Left cardiac atrium (tissue), 4 donors: ENCODE results near the gene FADS3. TPM values are rescaled to one million over a fixed set of nuclear protein-coding genes. Genes with fewer than 3 reads are reported as not detected.

Experiments
- ATAC-seq, 2 donors: fragments of 200-7000 bp; cut with Tn5 transposase; one replicate each; pipeline ENCODE4 v1.9.1; 2020; ENCODE audit warnings: mild to moderate bottlenecking in 2 of 2, moderate library complexity in 2 of 2
- DNase-seq: peaks from one replicate; pipeline ENCODE4 v3.0.0-alpha.2; 2020
- intact Hi-C, 2 donors: fragments of 100-400 bp; cut with DNase I; formaldehyde crosslinking; loops; one replicate each; pipeline versions ENCODE4 v1.14.1 to v1.15.1; 2022 to 2023
- total RNA-seq, 2 donors: library from RNA; stranded (reverse); fragmentation: NEBNext Ultra II Directional; extraction: Animal tissue kit (Norgen Biotek cat#: 25700); gene quantifications; one replicate each; pipeline ENCODE4 v1.2.1, GENCODE V29; 2021
- donor health status: DM: no; HTN: yes; CAD: no.
- donor health status: DM: no; HTN: yes; CAD: no; lungs with severe emphysema.
- donor health status: DM: yes; HTN: yes; CAD: no.
- donor health status: Dilated cardiomyopathy.

The FADS3 gene
- total RNA-seq, 2 donors from 2014 or later, result 70.5 to 90.6 TPM

DNA sequence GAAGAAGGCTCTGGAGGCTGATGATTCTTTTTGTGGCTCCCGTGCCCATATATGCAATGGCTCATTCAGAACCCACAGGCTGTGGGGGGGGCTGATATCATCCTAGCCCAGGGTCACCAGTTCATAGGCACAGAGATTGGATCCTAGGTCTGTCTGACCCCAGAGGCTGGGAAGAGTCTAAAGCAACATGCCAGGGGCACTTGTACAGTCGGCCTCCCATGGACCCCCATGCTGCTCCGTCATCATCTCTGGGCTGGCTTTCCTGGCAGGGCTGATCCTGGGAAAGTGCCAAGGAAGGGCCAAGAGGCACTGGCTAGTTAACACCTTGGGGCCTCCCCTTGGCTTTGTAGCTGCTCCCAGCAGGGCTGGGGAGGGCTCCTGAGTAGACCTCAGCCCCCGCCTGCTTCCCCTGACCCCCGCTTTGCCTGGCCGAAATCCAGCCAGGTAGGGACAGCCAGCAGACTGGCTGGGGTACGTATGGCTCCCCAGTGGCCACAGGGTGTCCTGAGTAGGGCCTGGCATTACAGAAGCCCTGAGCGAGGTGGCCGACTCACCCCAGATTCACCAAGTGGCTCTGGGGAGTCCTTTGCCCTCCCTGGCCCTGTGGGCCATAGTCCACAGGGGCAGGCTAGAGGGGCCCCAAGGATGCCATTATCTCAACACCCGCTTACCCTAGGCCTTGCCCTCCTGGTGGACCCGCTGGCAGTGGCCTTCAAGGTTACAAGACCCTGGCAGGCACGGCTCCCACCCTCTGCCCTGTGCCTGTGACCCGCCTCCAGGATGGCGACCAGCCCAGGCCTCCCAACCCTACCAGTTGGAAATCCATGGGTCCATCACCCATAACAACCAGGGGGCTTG, 22.5 kb downstream of the FADS3 start:
- no peak for ATAC-seq
- intact Hi-C loops, result loop anchor here in 1 of 2 donors (10.0 kb wide), 1 partner anchor 64 kb away; no protein-coding TSS in a partner anchor

DNA sequence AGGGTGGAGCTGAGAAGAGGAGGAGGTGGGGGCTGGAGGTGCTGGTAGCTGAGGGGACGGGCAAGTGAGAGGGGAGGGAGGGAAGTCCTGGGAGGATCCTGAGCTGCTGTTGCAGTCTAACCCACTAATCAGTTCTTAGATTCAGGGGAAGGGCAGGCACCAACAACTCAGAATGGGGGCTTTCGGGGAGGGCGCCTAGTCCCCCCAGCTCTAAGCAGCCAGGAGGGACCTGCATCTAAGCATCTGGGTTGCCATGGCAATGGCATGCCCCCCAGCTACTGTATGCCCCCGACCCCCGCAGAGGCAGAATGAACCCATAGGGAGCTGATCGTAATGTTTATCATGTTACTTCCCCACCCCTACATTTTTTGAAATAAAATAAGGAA, 24.4 kb downstream of the FADS3 start:
- intact Hi-C loops, result loop anchor here in 1 of 2 donors (10.0 kb wide), 1 partner anchor 62 kb away; no protein-coding TSS in a partner anchor
- ATAC-seq (no peak), DNase-seq (no peak)

More for the DNA sequence above, 22.5 kb downstream of the FADS3 start:
- no peak for DNase-seq

DNA sequence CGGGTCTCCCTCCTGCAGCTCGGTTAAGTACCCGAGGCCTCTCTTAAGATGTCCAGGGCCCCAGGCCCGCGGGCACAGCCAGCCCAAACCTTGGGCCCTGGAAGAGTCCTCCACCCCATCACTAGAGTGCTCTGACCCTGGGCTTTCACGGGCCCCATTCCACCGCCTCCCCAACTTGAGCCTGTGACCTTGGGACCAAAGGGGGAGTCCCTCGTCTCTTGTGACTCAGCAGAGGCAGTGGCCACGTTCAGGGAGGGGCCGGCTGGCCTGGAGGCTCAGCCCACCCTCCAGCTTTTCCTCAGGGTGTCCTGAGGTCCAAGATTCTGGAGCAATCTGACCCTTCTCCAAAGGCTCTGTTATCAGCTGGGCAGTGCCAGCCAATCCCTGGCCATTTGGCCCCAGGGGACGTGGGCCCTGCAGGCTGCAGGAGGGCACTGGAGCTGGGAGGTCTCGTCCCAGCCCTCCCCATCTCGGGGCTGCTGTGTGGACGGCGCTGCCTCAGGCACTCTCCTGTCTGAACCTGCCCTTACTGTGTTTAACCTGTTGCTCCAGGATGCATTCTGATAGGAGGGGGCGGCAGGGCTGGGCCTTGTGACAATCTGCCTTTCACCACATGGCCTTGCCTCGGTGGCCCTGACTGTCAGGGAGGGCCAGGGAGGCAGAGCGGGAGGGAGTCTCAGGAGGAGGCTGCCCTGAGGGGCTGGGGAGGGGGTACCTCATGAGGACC, 25.0 kb downstream of the FADS3 start:
- intact Hi-C loops, result loop anchor here in 1 of 2 donors (10.0 kb wide), 1 partner anchor 62 kb away; no protein-coding TSS in a partner anchor
- ATAC-seq, result no peak
- no peak for DNase-seq

DNA sequence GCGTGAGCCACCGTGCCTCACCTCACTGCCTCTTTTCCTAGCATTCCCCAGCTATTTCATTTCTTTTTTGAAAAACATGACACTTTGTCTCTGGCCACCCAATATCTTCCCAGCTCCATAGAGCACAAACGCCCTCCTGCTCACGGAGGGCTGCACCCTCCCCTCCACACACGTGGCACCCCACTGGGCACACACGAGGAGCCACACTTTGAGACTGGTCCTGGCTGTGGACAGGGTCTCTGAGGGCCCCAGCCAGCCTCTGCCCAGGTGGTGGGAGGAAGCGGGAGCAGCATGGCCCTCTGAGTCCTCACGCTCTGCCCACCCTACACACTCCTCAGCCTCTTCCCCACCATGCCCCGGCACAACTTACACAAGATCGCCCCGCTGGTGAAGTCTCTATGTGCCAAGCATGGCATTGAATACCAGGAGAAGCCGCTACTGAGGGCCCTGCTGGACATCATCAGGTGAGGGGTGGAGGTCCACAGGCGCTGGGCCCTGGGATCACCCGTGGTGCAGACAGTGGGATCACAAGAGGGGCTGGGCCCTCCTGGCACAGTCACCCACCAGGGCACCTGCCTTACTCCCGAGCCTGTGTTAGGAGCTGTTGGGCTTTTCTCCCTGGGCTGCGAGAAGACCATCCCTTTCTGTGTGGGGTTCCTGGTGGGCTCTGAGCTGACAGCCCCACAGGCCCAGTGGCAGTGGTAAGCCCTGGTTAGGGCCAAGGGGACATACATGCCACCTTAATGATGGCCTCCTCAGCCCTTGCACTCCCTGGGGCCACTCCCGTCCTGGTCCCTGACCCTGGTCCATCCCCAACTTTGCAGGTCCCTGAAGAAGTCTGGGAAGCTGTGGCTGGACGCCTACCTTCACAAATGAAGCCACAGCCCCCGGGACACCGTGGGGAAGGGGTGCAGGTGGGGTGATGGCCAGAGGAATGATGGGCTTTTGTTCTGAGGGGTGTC, 26.2 kb downstream of the FADS3 start:
- DNase-seq, result no peak
- ATAC-seq, result no peak
- intact Hi-C loops, result loop anchor here in 1 of 2 donors (10.0 kb wide), 1 partner anchor 60 kb away; no protein-coding TSS in a partner anchor

DNA sequence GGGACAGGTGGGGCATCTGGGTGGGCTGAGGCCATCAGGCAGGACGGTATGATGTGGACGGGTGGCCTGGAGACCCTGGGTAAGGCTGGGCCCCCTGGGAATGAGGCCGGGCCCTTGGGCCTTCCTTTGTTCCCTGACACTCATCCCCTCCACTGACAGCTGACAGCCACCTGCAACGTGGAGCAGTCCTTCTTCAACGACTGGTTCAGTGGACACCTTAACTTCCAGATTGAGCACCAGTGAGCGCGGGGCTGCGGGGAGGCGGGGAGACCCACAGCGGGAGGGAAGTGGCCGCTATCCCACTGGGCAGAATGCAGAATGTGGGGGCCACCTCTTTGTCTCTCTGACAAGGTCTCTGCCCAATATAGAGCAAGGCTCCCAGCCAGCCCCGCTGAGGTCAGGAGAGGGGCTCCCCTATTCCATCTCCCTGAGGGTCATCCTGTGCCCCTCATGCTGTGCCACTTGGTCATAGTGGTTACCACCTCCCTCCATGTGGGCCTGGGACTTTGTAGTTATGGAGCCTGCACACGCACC, 27.7 kb downstream of the FADS3 start:
- intact Hi-C loops, result loop anchor here in 1 of 2 donors (10.0 kb wide), 1 partner anchor 59 kb away; no protein-coding TSS in a partner anchor
- ATAC-seq (no peak), DNase-seq (no peak)

DNA sequence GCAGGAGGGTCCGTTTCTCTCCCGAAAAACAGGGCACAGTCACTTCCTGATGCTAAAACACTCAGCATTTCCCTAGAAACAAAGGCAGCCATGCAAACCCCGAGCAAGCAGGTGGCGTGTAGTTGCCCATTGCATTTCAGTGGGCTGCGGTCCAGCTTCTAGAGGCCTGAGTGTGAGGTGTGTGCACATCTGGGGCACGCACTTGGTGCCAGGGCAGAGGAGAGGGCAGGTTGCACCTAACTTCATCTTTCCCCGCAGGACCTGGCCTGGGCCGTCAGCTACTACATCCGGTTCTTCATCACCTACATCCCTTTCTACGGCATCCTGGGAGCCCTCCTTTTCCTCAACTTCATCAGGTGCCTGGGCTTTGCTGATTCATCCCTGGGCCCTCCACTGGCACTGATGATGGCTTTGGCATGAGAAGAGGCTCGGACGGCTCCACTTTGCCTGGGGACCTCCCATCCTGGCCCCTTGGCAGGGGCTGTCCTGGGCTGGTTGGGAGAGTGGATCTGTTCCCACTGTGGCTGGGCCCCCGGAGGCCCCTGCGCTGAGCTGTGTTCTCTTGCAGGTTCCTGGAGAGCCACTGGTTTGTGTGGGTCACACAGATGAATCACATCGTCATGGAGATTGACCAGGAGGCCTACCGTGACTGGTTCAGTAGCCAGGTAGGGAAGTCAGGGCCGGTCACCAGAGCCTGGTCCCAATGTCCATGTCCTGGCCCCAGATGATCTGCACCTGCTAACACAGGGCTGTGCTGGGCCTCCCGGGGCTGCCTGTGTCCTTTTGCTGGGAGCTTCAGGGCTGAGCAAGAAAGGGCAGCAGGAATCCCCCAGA, 28.4 kb downstream of the FADS3 start:
- intact Hi-C loops, result loop anchor here in 1 of 2 donors (10.0 kb wide), 1 partner anchor 58 kb away; no protein-coding TSS in a partner anchor
- ATAC-seq (no peak), DNase-seq (no peak)

DNA sequence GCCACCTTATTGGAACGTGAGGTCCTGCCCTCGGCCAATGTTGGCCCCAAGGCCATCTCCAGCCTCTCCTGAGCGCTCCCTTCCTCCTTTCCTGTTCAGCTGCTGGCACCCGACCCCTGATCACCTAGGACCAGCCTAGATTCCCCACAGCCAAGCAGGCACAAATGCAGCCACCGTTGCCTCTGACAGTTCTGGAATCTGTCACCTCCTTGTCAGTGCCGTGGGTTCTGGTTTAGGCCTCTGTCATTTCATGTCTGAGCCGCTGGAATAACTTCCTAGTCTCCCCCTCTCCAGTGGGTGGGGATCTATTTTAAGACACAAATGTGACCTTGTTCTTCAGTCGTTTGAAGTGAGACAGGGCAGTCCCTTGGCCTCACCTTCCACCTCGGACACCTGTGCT, 29.7 kb downstream of the FADS3 start:
- ATAC-seq, result peak; percentile 60 to 61
- DNase-seq, result no peak
- intact Hi-C loops, result loop anchor here in 1 of 2 donors (10.0 kb wide), 1 partner anchor 57 kb away; no protein-coding TSS in a partner anchor

DNA sequence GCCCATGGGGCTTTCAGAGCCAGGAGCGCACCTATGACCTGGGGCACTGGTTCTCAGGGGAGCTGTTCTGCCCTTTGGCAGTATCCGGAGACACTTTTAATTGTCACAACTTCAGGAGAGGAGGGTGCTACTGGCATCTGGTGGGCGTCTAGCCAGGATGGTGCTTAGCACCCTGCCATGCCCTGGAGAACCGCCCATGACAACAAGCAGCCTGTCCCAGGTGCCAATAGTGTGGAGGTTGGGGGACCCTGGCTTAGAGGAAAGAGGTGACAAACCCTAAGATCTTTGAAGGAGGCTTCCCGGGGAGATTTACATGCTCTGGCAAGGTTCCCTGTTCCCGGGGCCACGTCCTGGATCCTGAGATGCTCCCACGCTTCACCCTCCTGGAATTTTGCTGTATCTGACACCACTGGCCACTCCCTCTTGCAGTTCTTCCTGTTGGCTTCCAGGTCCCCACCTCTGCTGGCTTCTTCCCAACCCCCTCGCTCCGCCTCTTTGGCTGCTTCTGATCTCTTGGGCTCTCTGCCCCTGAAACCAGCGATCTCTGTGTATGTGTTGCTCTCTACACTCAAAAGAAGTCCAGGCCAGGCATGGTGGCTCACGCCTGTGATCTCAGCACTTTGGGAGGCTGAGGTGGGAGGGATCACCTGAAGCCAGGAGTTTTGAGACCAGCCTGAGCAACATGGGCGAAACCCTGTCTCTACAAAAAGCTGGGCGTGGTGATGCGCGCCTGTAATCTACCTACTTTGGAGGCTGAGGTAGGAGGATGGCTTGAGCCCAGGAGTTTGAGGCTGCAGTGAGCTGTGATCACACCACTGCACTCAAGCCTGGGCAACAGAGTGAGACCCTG, 31.1 kb downstream of the FADS3 start:
- intact Hi-C loops, result loop anchor here in 1 of 2 donors (10.0 kb wide), 1 partner anchor 55 kb away; no protein-coding TSS in a partner anchor
- ATAC-seq, result peak; percentile 71 to 79
- DNase-seq, result peak; percentile 81

DNA sequence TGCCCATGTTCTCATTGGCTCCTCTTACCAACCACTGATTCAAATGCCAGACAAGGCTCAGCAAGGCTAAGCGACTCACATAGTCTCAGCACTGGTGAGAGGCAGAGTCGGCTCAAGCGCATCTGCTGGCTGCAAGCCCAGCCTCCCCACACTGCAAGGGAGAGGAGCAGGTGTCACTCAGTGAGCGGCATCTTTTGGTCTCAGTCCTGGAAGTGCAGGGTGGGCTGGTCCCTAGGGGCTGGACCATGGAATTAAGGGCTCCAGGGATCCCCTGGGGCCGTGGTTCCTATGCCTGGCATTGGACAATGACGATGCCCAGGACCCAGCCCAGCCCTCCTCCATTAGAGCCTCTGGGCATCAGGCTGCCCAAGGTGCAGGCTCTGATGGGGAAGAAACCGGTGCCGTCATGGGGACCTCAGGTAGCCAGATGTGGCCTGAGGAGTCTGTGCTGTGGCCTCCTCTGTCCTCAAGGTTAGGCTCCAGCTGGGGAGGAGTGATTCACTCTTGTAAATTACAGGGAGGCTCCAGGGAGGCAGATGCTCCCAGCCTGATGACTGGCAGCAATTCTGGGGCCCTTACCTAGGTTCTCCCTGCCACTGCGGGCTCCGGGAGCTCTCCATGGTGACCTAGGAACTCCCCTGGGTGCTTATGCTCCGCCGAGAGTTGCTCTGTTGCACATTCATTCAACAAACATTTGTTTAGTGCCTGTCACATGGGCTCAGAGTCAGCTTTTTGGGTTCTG, 35.2 kb downstream of the FADS3 start:
- DNase-seq, result no peak
- no peak for ATAC-seq
- intact Hi-C loops, result no loop called here

DNA sequence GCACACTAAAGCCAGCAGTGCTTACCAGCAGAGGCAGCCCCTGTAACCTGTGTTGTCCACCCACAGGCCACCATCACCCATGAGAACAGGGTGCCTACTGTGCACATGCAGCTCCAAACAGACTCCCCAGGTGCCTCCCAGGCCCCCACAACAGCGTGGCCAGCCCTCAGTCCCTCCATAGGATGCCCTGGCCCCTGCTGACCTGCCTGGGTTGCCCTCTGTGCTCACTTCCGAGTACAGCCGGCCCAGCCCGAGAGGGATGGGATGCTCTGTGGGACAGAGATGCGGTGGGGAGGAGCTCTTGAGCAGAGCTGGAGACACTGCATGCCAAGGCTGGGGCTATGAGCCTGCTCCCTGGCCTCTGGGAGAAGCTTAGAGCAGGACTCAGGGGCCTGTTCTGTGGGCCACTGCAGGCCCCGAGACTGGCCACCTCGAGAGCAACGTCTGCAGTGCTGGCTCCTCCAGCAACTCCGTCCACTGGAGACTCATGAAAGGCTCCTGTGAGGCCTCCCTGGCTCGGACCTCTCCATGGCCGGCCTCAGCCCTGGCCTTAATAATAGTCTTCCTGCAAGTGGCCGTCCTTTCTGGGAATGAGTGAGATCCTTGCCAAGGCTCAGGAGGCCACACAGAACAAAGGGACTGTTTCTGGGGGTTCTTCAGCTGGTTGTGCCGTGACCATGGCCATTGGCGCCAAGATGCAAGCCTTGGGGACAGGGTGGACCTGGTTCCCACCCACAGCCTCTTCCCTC, 36.2 kb downstream of the FADS3 start:
- DNase-seq (no peak), ATAC-seq (no peak)
- intact Hi-C loops, result loop anchor here in 1 of 2 donors (5.0 kb wide), 1 partner anchor 38 kb away; the partner anchor contains the start of gene FADS1

DNA sequence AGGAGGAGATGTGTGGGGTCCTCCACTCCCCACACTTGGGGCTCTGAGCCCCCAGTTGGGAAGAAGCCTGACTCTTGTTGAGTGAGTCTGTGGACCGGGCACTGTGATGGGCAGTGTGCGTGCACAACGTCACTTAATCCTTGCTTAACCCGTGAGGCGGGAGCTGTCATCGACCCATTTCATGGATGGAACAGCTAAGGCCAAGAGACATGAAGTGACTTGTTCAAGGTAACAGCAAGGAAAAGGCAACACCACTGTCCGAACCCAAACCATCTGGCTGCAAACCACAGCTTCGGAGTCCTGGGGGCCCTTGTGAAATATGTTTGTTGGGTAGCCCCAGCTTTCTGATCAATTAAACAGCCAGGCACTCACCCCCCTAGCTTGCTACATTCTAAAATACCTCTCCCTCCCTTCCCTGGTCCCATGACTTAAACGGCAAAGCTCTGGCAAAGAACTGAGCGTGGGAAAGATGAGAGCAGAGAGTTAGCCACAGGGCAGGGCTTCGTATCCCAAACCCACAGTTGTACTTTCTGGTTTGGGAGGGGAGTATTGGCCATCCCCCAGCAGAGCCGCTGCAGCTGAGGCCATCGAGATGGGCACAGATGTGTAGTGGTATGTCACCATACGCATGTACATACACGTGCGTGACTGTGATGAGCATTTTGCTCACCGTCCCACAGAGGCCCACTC, 37.0 kb downstream of the FADS3 start:
- ATAC-seq, result no peak
- intact Hi-C loops, result loop anchor here in 1 of 2 donors (5.0 kb wide), 1 partner anchor 37 kb away; the partner anchor contains the start of gene FADS1

DNA sequence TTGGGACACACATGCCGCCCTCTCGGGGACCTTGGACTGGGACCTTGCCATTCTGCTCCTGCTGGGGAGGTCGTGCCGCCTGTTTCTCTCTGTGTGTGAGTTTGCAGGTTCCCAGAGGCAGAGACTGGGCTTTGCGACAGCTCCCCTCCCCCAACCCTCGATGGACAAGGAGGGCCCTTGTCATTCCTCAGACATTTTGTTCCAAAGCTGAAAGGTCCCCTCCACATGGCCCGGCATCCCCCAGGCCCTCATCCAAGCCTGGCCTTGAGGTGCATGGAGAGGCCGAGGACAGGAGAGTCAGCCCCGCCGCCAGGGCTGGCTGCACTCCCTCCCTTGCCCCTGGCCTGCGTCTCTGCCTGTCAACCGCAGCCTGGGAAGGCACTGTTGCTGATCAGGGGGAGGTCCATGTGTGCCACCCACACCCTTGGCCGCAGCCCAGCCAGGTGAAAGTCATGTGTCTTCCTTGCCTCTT, 37.6 kb downstream of the FADS3 start:
- intact Hi-C loops, result loop anchor here in 1 of 2 donors (5.0 kb wide), 1 partner anchor 36 kb away; the partner anchor contains the start of gene FADS1
- DNase-seq (no peak), ATAC-seq (peak in 1 of 2 donors; percentile 50)

More for the DNA sequence above, 37.0 kb downstream of the FADS3 start:
- DNase-seq, result no peak

DNA sequence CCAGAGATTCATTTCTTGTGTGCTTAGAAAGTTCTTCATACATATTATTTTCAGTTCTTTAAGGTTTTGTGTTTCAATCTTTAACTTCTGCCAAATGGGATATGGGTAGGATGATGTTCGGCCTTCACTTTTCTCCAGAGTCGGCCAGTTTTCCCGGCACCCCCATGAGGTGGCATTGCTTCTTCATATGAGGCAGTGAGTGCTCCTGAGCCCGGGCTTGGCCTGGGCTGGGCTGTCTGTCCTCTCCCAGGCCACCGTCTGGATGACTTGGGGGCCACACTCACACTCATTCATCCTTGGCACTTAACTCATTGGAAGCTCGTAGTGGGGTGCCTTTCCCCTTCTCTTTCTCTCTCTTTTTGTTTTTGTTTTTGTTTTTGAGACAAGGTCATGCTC, 39.4 kb downstream of the FADS3 start:
- ATAC-seq (no peak), DNase-seq (no peak)
- intact Hi-C loops, result loop anchor here in 1 of 2 donors (5.0 kb wide), 1 partner anchor 35 kb away; the partner anchor contains the start of gene FADS1
